DOHH2 (cell line): Measurements from ENCODE around the gene TXNDC9.
"Not testable (repeated sequence)": the region's sequence is repeated elsewhere in the genome, so short reads cannot be mapped to it uniquely, and the experiment has no call there.

Experiments used
- H3F3A ChIP-seq: fragments of 200-600 bp; sonication (generic), shearing (Covaris generic); 2 replicates; pipeline ENCODE4 v1.6.0; 2016; ENCODE audit warnings: antibody characterized with exemption, mild to moderate bottlenecking; ENCODE audit not compliant: control insufficient read depth, insufficient read depth
- H3K27ac ChIP-seq: fragments of 200-600 bp; sonication (generic); 2 replicates; pipeline ENCODE4 v1.5.1; 2014; ENCODE audit warnings: low read depth, mild to moderate bottlenecking, low read length, moderate library complexity
- H3K27me3 ChIP-seq: fragments of 200-600 bp; sonication (generic); 2 replicates; pipeline ENCODE4 v1.6.1; 2014; ENCODE audit warnings: mild to moderate bottlenecking, low read length, mixed read lengths; ENCODE audit not compliant: control insufficient read depth
- H3K36me3 ChIP-seq: fragments of 200-600 bp; sonication (generic); 2 replicates; pipeline ENCODE4 v1.6.1; 2014; ENCODE audit warnings: mild to moderate bottlenecking, low read length, moderate library complexity, mixed read lengths; ENCODE audit not compliant: control insufficient read depth
- H3K4me1 ChIP-seq: fragments of 200-600 bp; sonication (generic); 2 replicates; pipeline ENCODE4 v1.6.1; 2014; ENCODE audit warnings: mild to moderate bottlenecking, low read length, mixed read lengths; ENCODE audit not compliant: control insufficient read depth
- H3K4me2 ChIP-seq: fragments of 200-600 bp; sonication (generic); 2 replicates; pipeline ENCODE4 v1.6.0; 2014; ENCODE audit warnings: mild to moderate bottlenecking, low read length, moderate library complexity
- H3K4me3 ChIP-seq: fragments of 200-600 bp; sonication (generic); 2 replicates; pipeline ENCODE4 v1.5.1; 2014; ENCODE audit warnings: mild to moderate bottlenecking, low read length, mixed read lengths
- H3K79me2 ChIP-seq: fragments of 200-600 bp; sonication (generic); 2 replicates; pipeline ENCODE4 v1.6.1; 2014; ENCODE audit warnings: mild to moderate bottlenecking, low read length, mixed read lengths; ENCODE audit not compliant: control insufficient read depth
- H3K9me2 ChIP-seq: fragments of 200-600 bp; sonication (generic); replicated peaks from 2 replicates; pipeline ENCODE4 v1.6.1; 2014; ENCODE audit warnings: mild to moderate bottlenecking, low read length, mixed read lengths; ENCODE audit not compliant: control insufficient read depth
- H3K9me3 ChIP-seq: fragments of 200-600 bp; sonication (generic); 2 replicates; pipeline ENCODE4 v1.6.1; 2014; ENCODE audit warnings: antibody characterized with exemption, low read length, mixed read lengths; ENCODE audit not compliant: control insufficient read depth, insufficient read depth
- H4K20me1 ChIP-seq: fragments of 200-600 bp; sonication (generic); 2 replicates; pipeline ENCODE4 v1.6.0; 2014; ENCODE audit warnings: low read depth, mild to moderate bottlenecking, antibody characterized with exemption, low read length, moderate library complexity; ENCODE audit not compliant: control insufficient read depth, insufficient read depth
- EZH2phosphoT487 ChIP-seq: fragments of 200-600 bp; sonication (generic); IDR thresholded peaks from 2 replicates; pipeline ENCODE4 v1.6.1; 2017; ENCODE audit warnings: borderline replicate concordance, mild to moderate bottlenecking, antibody characterized with exemption, low read length, moderate library complexity, mixed read lengths
- TF ChIP-seq, protein P1 (sequence below): fragments of 200-600 bp; sonication (generic); IDR thresholded peaks from one replicate; pipeline ENCODE4 v1.5.1; 2014; ENCODE audit warnings: antibody characterized with exemption, mild to moderate bottlenecking, low read depth, low read length; ENCODE audit not compliant: poor library complexity, severe bottlenecking

Gene TXNDC9

DNA sequence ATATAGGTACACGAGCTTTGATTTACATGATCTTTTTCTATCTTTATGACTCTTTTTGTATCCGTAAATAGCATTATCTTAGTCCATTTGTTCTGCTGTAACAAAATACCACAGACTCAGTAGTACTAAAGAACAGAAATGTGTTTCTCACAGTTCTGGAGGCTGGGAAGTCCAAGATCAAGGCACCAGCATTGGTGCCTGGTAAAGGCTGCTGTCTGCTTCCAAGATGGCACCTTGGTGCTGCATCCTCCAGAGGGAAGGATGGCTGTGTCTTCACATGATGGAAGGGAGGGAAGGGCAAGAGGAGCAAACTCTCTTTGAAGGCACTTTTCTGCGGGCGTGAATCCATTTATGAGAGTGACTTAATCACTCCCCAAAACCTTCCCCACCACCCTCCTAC lies 37.0 kb upstream of the TXNDC9 start:
- Histone ChIP-seq H3K27me3 (no peaks in the 10 kb centered on the region), H3F3A (peaks cover 5% of the 10 kb centered on the region), H3K27ac (no peak overlapping the region), H3K79me2 (no peaks in the 10 kb centered on the region; the same call in 1 of the 2 replicates), H3K4me3 (no peak overlapping the region), H3K36me3 (peaks cover 86% of the 10 kb centered on the region), H3K4me2 (no peak overlapping the region), H3K4me1 (no peaks in the 10 kb centered on the region), H4K20me1 (no peaks in the 10 kb centered on the region), H3K9me3 (no peaks in the 10 kb centered on the region), H3K9me2 (no peaks in the 10 kb centered on the region)
- TF ChIP-seq EZH2phosphoT487, result no peak

DNA sequence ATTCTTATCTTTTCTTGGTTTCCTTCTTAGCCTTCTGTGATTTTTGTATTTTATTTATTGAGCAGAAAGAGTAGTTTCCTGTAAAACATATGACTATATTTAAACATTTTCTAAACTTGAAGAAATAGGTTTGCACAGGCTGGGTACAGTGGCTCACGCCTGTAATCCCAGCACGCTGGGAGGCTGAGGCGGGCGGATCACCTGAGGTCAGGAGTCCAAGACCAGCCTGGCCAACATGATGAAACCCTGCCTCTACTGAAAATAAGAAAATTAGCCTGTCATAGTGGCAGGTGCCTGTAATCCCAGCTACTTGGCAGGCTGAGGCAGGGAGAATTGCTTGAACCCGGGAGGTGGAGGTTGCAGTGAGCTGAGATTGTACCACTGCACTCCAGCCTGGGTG lies 32.7 kb upstream of the TXNDC9 start:
- H3K9me2 ChIP-seq, H3K4me2 ChIP-seq, H3K4me3 ChIP-seq, H3K27me3 ChIP-seq, H3F3A ChIP-seq, H3K4me1 ChIP-seq, H4K20me1 ChIP-seq, H3K79me2 ChIP-seq, H3K9me3 ChIP-seq, H3K27ac ChIP-seq: not testable (repeated sequence)
- H3K36me3 ChIP-seq, result peaks cover 89% of the 10 kb centered on the region

DNA sequence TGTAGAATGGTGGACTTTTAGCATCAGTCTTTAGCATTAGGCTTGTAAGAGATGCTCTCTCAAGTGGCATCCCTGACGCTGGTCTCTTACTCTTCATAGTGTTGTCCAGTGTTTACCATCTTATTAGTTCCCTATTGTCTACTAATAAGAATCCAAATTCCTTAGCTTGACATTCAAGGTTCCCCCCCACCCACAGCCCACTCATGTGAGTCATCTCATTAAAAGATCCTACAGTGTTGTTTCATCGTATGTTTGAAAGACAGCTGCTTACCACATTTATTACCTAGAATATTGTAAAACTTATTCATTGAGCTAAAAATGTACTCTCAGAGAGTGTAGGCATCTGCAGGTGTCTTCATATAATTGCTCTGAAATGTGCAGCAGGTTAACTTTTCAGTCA lies 29.5 kb upstream of the TXNDC9 start:
- Histone ChIP-seq H3K9me3 (no peaks in the 10 kb centered on the region), H3K36me3 (peaks cover 88% of the 10 kb centered on the region), H3K4me1 (no peaks in the 10 kb centered on the region), H3K9me2 (no peaks in the 10 kb centered on the region), H3K27me3 (no peaks in the 10 kb centered on the region), H3K4me2 (no peak overlapping the region), H3K79me2 (peaks cover 9% of the 10 kb centered on the region; the same call in 1 of the 2 replicates), H3K27ac (no peak overlapping the region), H3F3A (no peaks in the 10 kb centered on the region; the same call in 1 of the 2 replicates), H4K20me1 (no peaks in the 10 kb centered on the region), H3K4me3 (no peak overlapping the region)
- no peak for TF ChIP-seq EZH2phosphoT487
- TF ChIP-seq, protein P1, sequence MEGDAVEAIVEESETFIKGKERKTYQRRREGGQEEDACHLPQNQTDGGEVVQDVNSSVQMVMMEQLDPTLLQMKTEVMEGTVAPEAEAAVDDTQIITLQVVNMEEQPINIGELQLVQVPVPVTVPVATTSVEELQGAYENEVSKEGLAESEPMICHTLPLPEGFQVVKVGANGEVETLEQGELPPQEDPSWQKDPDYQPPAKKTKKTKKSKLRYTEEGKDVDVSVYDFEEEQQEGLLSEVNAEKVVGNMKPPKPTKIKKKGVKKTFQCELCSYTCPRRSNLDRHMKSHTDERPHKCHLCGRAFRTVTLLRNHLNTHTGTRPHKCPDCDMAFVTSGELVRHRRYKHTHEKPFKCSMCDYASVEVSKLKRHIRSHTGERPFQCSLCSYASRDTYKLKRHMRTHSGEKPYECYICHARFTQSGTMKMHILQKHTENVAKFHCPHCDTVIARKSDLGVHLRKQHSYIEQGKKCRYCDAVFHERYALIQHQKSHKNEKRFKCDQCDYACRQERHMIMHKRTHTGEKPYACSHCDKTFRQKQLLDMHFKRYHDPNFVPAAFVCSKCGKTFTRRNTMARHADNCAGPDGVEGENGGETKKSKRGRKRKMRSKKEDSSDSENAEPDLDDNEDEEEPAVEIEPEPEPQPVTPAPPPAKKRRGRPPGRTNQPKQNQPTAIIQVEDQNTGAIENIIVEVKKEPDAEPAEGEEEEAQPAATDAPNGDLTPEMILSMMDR, result no peak

DNA sequence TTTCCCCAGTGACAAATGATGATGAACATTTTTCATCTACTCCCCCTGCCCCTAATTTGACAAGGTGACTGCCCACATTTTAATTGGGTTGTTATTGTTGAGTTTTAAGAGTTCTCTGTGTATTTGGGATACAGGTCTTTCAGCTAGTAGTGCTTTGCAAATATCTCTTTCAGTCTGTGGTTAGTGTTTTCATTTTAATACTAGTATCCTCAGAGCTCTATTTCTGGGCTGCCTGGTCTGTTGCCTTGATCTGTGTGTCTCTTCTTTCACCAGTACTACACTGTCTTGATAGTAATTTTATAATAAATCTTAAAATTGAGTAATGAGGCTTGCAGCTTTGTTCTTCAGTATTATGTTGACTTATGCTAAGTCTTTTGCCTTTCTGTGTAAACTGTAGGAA lies 20.7 kb upstream of the TXNDC9 start:
- H3K9me3 ChIP-seq, result no peaks in the 10 kb centered on the region

DNA sequence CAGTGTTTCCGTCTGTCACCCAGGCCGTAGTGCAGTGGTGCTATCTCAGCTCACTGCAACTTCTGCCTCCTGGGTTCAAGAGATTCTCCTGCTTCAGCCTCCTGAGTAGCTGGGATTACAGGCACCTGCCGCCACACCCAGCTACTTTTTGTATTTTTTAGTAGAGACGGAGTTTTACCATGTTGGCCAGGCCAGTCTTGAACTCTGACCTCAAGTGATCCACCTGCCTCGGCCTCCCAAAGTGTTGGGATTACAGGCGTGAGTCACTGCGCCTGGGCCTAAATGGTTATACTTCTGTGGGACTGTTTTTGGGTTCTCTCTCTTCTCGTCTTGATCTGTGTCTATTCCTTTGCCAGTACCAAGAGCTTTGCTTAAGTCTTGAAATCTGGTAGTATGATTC lies 18.7 kb upstream of the TXNDC9 start:
- not testable (repeated sequence) for H3K27ac ChIP-seq, H3K9me2 ChIP-seq, H3K4me3 ChIP-seq, H3K9me3 ChIP-seq, H3K27me3 ChIP-seq, H3K4me2 ChIP-seq, H3F3A ChIP-seq
- H3K4me1 ChIP-seq, result peaks cover 16% of the 10 kb centered on the region
- peaks cover 20% of the 10 kb centered on the region for H4K20me1 ChIP-seq
- peaks cover 28% of the 10 kb centered on the region for H3K36me3 ChIP-seq
- H3K79me2 ChIP-seq, result peaks cover 100% of the 10 kb centered on the region

More for the DNA sequence above, 20.7 kb upstream of the TXNDC9 start:
- H3K4me3 ChIP-seq, result no peak overlapping the region
- peaks cover 37% of the 10 kb centered on the region for H3K36me3 ChIP-seq
- H3K79me2 ChIP-seq, result peaks cover 95% of the 10 kb centered on the region
- H3K27me3 ChIP-seq, result no peaks in the 10 kb centered on the region
- H3K27ac ChIP-seq, result no peak overlapping the region
- peaks cover 14% of the 10 kb centered on the region for H4K20me1 ChIP-seq
- peaks cover 2% of the 10 kb centered on the region for H3F3A ChIP-seq
- no peak overlapping the region for H3K4me2 ChIP-seq
- 0 out of 2 replicates have a peak, but pooled peaks cover 3% of the 10 kb centered on the region for H3K4me1 ChIP-seq
- no peaks in the 10 kb centered on the region for H3K9me2 ChIP-seq
- no peak for TF ChIP-seq EZH2phosphoT487
- TF ChIP-seq, protein P1, result no peak
